ENCODE measurements around the gene ZNF592. TPM values are rescaled to one million over a fixed set of nuclear protein-coding genes. Genes with fewer than 3 reads are reported as not detected.
A peak's percentile ranks its signal among the peaks of the same experiment; 100 is the strongest.

The ZNF592 gene
- total RNA-seq, 1 experiment from 2014 or later, result 34.6 TPM

DNA sequence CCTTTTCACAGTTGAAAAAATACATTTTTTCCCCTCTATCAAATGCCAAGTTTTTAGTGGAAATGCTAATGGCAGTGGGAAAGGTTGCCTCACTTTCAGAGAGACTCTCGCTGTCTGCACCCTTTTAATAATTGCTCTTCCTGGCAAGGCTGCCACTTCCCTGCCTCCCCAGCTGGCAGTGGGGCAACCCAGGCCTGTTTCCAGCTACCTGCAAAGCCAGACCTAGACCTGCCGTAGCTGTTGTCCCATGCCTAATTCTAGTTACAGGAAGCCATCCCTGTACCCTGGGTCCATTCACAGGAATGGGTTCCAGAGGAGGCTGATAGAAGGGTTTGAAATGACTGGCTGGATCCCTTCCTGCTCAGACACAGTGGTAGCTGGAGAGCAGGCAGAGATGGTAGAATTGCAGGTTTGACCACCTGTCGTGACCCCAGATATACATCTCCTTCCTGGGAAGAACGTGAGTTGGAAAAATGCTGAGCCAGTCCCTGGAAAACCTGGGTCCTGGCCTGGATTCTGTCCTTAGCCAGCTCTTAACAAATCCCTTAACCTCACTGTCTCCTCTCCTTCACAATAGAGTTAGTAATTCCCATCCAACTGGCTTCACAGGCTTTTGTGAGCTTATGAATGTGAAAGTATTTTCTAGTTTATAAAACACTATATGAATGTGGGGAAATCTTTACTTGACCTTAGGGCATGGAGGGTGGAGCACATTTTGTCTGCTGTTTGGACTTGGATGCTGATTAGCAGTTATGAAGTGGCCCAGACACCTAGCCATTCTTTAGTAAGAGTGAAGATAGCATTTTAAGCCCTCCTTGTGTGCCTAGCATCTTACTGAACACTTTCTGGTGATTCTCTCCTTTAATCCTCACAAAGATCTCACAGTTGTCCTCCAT is 55.9 kb downstream of the ZNF592 start:
- H3K36me3 Mint-ChIP-seq (ENCODE audit: insufficient read depth in 1 of 3, low read depth in 3 of 3), result peaks cover 6 to 38% (median 31%) of the 10 kb centered on the region in 3 experiments; a peak in 6 of 7 replicates
- no peak overlapping the region for H3K18ac ChIP-seq (ENCODE audit: insufficient read length, low read depth, low read length)

More for the DNA sequence above, 55.9 kb downstream of the ZNF592 start:
- no peak overlapping the region for H3T11ph ChIP-seq (ENCODE audit: low read length)
- H4K20me1 ChIP-seq (ENCODE audit: control insufficient read depth, insufficient read depth, insufficient read length), result no peaks in the 10 kb centered on the region
- H3K79me2 ChIP-seq (ENCODE audit: insufficient read depth, low read length), result no peaks in the 10 kb centered on the region
- Mint-ChIP-seq H3K4me1 (no peaks in the 10 kb centered on the region; a peak in 1 of 4 replicates), H3K9me3 (no peaks in the 10 kb centered on the region), H3K27ac (peak overlapping the region in 2 of 3 experiments; percentile 8 to 68; a peak in 2 of 7 replicates), H3K27me3 (ENCODE audit: low read depth) (no peaks in the 10 kb centered on the region), H3K4me3 (no peak overlapping the region)
- H4K8ac ChIP-seq (replicated peaks; ENCODE audit: insufficient read length, low read depth, low read length), result no peak overlapping the region
- H3K9me3 ChIP-seq (ENCODE audit: control insufficient read depth, low read depth, low read length), result no peaks in the 10 kb centered on the region
- no peak overlapping the region for H3K4me2 ChIP-seq (ENCODE audit: insufficient read depth, insufficient read length, low read length)
- H4K5ac ChIP-seq (ENCODE audit: insufficient read length, low read depth, low read length), result no peak overlapping the region
- H3K23ac ChIP-seq (ENCODE audit: insufficient read length, low read depth, low read length), result no peak overlapping the region
- no peak overlapping the region for H3K27ac ChIP-seq (ENCODE audit: insufficient read length, low read depth, low read length)
- H3K23me2 ChIP-seq (ENCODE audit: insufficient read length, low read depth, low read length, poor library complexity, severe bottlenecking), result no peaks in the 10 kb centered on the region
- no peak overlapping the region for H3K14ac ChIP-seq (ENCODE audit: insufficient read depth, low read length)
- no peak overlapping the region for H3K9ac ChIP-seq (ENCODE audit: extremely low read depth, insufficient read length, low read length)
- H2BK5ac ChIP-seq (ENCODE audit: insufficient read length, low read length), result no peak overlapping the region
- no peak overlapping the region for H4K91ac ChIP-seq (ENCODE audit: insufficient read length, low read depth, low read length)
- H3K4me1 ChIP-seq (ENCODE audit: insufficient read depth, low read length), result no peaks in the 10 kb centered on the region
- TF ChIP-seq CTCF (conservative IDR thresholded peaks at IDR 0.05), result no peak
- H2AK5ac ChIP-seq (ENCODE audit: insufficient read length, low read length), result no peak overlapping the region
- no peak for DNase-seq
- no peak overlapping the region for H2AFZ ChIP-seq (ENCODE audit: low read length)
- no peaks in the 10 kb centered on the region for H3K79me1 ChIP-seq (ENCODE audit: insufficient read depth, low read depth, low read length, poor library complexity, severe bottlenecking)
- no peak overlapping the region for H2BK15ac ChIP-seq (ENCODE audit: low read depth, low read length)
- no peak overlapping the region for H3K56ac ChIP-seq (ENCODE audit: insufficient read length, low read depth, low read length)
- H2BK12ac ChIP-seq (ENCODE audit: insufficient read length, low read depth, low read length), result no peak overlapping the region
- H2BK20ac ChIP-seq (ENCODE audit: low read depth, low read length, poor library complexity, severe bottlenecking), result no peak overlapping the region
- WGBS (ENCODE audit: extremely low coverage, insufficient read length, low lambda C conversion rate), result no CpG with 5 or more reads among the region's 4 CpGs
- H2BK120ac ChIP-seq (ENCODE audit: low read depth, low read length, poor library complexity, severe bottlenecking), result no peak overlapping the region
- H3K4ac ChIP-seq (ENCODE audit: low read depth, low read length), result no peak overlapping the region
- H3K27me3 ChIP-seq (ENCODE audit: insufficient read depth, low read length), result no peaks in the 10 kb centered on the region

Measured in H9 (cell line).